ENCODE results near the gene SERPINA6.

The SERPINA6 gene

GRCh38 chr14:94309721-94310120, 13.4 kb downstream of the SERPINA6 start:
- no peak for TF ChIP-seq POLR2AphosphoS5 (IDR thresholded peaks at IDR 0.05; ENCODE audit: low read depth, low read length)
- TF ChIP-seq TAF1 (IDR thresholded peaks at IDR 0.05; ENCODE audit: borderline replicate concordance, insufficient read depth, low read length): no peak
- TF ChIP-seq FOXP2 (optimal IDR thresholded peaks at IDR 0.05; ENCODE audit: borderline replicate concordance, extremely low read depth, extremely low read length, insufficient read depth): no peak
- no peak for TF ChIP-seq REST (IDR thresholded peaks at IDR 0.05; ENCODE audit: insufficient read depth in 1 of 2, low read depth in 2 of 2, low read length in 2 of 2)
- no peak for TF ChIP-seq SIN3A (IDR thresholded peaks at IDR 0.05; ENCODE audit: borderline replicate concordance, insufficient read depth, low read length)

GRCh38 chr14:94307410-94307992, 15.6 kb downstream of the SERPINA6 start:
- no peak for TF ChIP-seq POLR2AphosphoS5 (IDR thresholded peaks at IDR 0.05; ENCODE audit: low read depth, low read length)
- TF ChIP-seq SIN3A (IDR thresholded peaks at IDR 0.05; ENCODE audit: borderline replicate concordance, insufficient read depth, low read length): no peak
- no peak for TF ChIP-seq TAF1 (IDR thresholded peaks at IDR 0.05; ENCODE audit: borderline replicate concordance, insufficient read depth, low read length)
- no peak for TF ChIP-seq FOXP2 (optimal IDR thresholded peaks at IDR 0.05; ENCODE audit: borderline replicate concordance, extremely low read depth, extremely low read length, insufficient read depth)
- no peak for TF ChIP-seq REST (IDR thresholded peaks at IDR 0.05; ENCODE audit: insufficient read depth in 1 of 2, low read depth in 2 of 2, low read length in 2 of 2)

GRCh38 chr14:94306047-94306978, 16.8 kb downstream of the SERPINA6 start:
- no peak for TF ChIP-seq TAF1 (IDR thresholded peaks at IDR 0.05; ENCODE audit: borderline replicate concordance, insufficient read depth, low read length)
- no peak for TF ChIP-seq FOXP2 (optimal IDR thresholded peaks at IDR 0.05; ENCODE audit: borderline replicate concordance, extremely low read depth, extremely low read length, insufficient read depth)
- no peak for TF ChIP-seq REST (IDR thresholded peaks at IDR 0.05; ENCODE audit: insufficient read depth in 1 of 2, low read depth in 2 of 2, low read length in 2 of 2)
- no peak for TF ChIP-seq SIN3A (IDR thresholded peaks at IDR 0.05; ENCODE audit: borderline replicate concordance, insufficient read depth, low read length)
- TF ChIP-seq POLR2AphosphoS5 (IDR thresholded peaks at IDR 0.05; ENCODE audit: low read depth, low read length): no peak

- no peak for TF ChIP-seq REST (IDR thresholded peaks at IDR 0.05; ENCODE audit: insufficient read depth in 1 of 2, low read depth in 2 of 2, low read length in 2 of 2)
- TF ChIP-seq TAF1 (IDR thresholded peaks at IDR 0.05; ENCODE audit: borderline replicate concordance, insufficient read depth, low read length): no peak
These were observed 17.5 kb downstream of the SERPINA6 start for GRCh38 chr14:94305620-94306019.

Data from PFSK-1 (cell line).